Skeletal muscle satellite cell (primary cell): ENCODE data around the gene ANKRD13D.
"Not testable (repeated sequence)": the region's sequence is repeated elsewhere in the genome, so short reads cannot be mapped to it uniquely, and the experiment has no call there.

Source experiments
- H3K27me3 ChIP-seq: 2 replicates; pipeline ENCODE4 v1.7.0; 2013; ENCODE audit warnings: low read length; ENCODE audit not compliant: control insufficient read depth, insufficient read depth
- H3K36me3 ChIP-seq: 2 replicates; pipeline ENCODE4 v1.7.0; 2013; ENCODE audit warnings: mild to moderate bottlenecking, control low read depth, low read length; ENCODE audit not compliant: insufficient read depth
- H3K4me1 ChIP-seq: 2 replicates; pipeline ENCODE4 v1.7.0; 2013; ENCODE audit warnings: low read length; ENCODE audit not compliant: control insufficient read depth, insufficient read depth
- H3K4me2 ChIP-seq: 2 replicates; pipeline ENCODE4 v1.7.0; 2013; ENCODE audit warnings: mild to moderate bottlenecking, low read length
- H3K4me3 ChIP-seq: 2 replicates; pipeline ENCODE4 v1.7.0; 2013; ENCODE audit warnings: low read length
- H3K9ac ChIP-seq: 2 replicates; pipeline ENCODE4 v1.7.0; 2013; ENCODE audit warnings: mild to moderate bottlenecking, low read depth, low read length, moderate library complexity
- H3K9me3 ChIP-seq: replicated peaks from 2 replicates; pipeline ENCODE4 v1.7.0; 2013; ENCODE audit warnings: mild to moderate bottlenecking, control low read depth, low read length

ANKRD13D gene

DNA sequence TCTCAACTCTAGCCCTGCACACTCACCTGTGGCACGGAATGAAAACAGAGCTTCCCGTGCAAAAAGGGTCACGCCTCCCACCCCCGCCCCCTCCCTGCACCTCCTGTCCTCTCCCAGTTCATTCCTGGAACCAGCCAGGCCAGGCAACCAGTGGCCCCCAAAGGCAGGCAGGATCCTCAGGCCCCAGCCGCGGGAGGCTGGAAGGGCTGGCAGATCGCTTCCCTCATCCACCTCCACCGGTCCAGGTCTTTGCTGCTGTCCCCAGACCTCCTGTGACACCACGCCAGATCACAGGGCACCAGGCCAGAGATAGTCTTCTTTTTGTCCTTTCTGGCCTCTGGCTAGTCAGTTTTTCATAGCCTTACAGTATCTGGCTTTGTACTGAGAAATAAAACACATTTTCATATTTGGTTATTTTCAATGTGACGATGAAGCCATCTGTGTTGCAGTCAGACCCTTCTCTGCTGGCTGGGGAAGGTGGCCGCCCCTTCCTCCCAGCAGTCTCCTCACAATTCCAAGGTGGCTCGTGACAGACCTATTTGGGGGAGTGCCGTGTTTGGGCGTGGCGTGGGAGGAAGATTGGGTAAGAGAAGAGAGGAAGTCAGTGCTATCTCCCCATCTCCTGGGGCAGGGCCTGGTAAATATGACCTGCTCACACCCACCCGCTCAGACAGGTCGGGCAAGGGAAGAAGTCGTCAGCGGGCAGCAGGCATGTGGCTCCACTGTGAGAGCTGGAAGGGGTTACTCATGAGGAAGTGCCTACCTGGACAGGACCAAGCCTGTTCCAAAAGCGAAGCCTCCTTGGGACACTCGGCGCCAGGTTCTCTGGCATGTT, 23.3 kb downstream of the ANKRD13D start:
- Histone ChIP-seq H3K36me3 (peaks cover 19% of the 10 kb centered on the region), H3K9me3 (no peaks in the 10 kb centered on the region), H3K9ac (no peak overlapping the region)

DNA sequence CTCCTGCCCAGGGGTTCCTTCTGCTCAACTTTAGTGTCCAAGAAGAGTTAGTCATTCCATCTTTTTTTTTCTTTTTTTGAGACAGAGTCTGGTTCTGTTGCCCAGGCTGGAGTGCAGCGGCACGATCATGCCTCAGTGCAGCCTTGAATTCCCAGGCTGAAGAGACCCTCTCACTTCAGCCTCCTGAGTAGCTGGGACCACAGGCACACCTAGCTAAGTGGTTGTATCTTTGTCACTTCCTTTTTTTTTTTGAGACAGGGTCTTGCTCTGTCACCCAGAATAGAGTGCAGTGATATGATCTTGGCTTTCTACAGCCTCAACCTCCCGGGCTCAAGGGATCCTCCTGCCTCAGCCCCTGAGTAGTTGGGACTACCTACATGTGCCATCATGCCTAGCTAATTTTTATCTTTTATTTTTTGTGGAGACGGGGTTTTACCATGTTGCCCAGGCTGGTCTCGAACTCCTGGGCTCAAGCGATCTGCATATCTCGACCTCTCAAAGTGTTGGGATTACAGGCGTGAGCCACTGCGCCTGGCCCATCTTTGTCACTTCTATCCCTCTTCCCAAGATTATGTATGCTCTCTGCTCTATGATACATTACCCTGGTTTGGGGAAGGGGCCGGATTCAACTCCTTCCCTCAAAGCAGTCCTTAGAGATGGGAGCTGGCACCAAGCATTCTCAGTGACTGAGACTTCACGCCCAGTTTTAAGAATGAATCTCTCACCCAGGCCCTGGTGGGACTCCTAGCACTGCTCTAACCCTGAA, 24.2 kb downstream of the ANKRD13D start:
- Histone ChIP-seq H3K9me3 (no peaks in the 10 kb centered on the region), H3K36me3 (peaks cover 19% of the 10 kb centered on the region), H3K4me3 (no peak overlapping the region), H3K27me3 (no peaks in the 10 kb centered on the region), H3K9ac (no peak overlapping the region), H3K4me2 (no peak overlapping the region), H3K4me1 (peaks cover 3% of the 10 kb centered on the region)

More for the DNA sequence above, 23.3 kb downstream of the ANKRD13D start:
- Histone ChIP-seq H3K4me1 (no peaks in the 10 kb centered on the region), H3K27me3 (no peaks in the 10 kb centered on the region), H3K4me3 (no peak overlapping the region), H3K4me2 (no peak overlapping the region)

DNA sequence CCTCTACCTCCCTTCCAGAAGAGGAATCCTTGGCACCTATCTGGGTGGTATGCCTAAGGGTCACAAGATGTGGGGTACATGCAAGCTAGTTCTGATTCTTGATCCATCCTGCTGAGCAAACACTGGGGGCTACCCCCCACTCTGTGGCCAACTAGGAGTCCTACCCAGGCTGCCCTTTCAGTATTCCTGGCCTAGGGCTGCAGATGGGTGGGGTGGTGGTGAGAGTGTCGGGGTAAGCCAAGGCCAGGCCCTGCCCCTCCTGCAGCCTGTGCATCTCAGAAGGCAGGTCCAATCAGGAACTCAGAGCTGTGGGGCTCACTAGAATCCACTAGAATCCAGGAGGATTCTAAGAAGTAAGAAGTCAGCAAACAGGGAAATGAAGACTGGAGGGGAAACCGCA, 25.1 kb downstream of the ANKRD13D start:
- Histone ChIP-seq H3K4me1 (peaks cover 5% of the 10 kb centered on the region), H3K9ac (no peak overlapping the region), H3K27me3 (no peaks in the 10 kb centered on the region), H3K36me3 (peaks cover 14% of the 10 kb centered on the region), H3K4me3 (no peak overlapping the region), H3K4me2 (no peak overlapping the region), H3K9me3 (no peaks in the 10 kb centered on the region)

DNA sequence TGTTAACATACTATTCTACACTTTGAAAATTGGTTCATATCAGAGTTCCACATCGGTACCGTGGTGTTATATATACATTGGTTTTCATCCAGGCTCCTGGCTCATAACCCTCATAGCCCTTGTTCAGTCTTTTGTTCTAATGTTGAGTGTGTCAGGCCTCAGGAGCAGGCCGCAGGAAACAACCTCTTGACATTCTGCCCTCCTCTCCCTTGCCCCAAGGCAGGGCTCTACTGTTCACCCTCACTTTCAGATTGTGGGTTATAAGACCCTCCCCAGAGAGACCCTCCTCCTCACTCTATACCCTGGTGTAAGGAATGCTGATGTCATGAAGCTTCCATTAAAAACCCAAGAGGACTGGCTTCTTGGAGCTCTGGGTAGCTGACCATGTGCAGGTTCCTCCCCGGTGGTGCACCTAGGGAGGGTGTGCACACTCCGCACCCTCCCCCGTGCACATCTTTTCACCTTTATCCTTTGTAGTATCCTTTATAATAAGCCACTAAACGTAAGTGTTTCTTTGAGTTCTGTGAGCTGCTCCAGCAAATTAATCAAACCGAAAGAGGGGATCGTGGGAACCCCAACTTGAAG, 26.3 kb downstream of the ANKRD13D start:
- peaks cover 5% of the 10 kb centered on the region for H3K36me3 ChIP-seq
- no peak overlapping the region for H3K9ac ChIP-seq
- no peaks in the 10 kb centered on the region for H3K27me3 ChIP-seq
- no peak overlapping the region for H3K4me2 ChIP-seq
- no peak overlapping the region for H3K4me3 ChIP-seq
- H3K4me1 ChIP-seq, result peaks cover 5% of the 10 kb centered on the region
- no peaks in the 10 kb centered on the region for H3K9me3 ChIP-seq

DNA sequence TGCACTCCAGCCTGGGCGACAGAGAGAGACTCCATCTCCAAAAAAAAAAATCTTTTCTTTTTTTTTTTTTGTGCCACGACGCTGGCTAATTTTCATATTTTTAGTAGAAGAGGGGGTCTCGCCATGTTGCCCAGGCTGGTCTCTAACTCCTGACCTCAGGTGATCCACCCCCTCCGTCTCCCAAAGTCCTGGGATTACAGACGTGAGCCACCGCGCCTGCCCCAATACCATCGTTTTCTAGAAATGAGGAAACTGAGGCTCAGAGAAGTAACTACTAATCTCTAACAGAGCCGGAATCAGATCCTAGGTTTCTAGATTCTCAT, 27.7 kb downstream of the ANKRD13D start:
- H3K9me3 ChIP-seq, result no peaks in the 10 kb centered on the region
- H3K4me2 ChIP-seq, result peak overlapping the region; percentile 95
- H3K4me3 ChIP-seq, result peak overlapping the region; percentile 78
- no peaks in the 10 kb centered on the region for H3K36me3 ChIP-seq
- H3K9ac ChIP-seq, result peak overlapping the region; percentile 77
- H3K27me3 ChIP-seq, result no peaks in the 10 kb centered on the region
- peaks cover 5% of the 10 kb centered on the region for H3K4me1 ChIP-seq

DNA sequence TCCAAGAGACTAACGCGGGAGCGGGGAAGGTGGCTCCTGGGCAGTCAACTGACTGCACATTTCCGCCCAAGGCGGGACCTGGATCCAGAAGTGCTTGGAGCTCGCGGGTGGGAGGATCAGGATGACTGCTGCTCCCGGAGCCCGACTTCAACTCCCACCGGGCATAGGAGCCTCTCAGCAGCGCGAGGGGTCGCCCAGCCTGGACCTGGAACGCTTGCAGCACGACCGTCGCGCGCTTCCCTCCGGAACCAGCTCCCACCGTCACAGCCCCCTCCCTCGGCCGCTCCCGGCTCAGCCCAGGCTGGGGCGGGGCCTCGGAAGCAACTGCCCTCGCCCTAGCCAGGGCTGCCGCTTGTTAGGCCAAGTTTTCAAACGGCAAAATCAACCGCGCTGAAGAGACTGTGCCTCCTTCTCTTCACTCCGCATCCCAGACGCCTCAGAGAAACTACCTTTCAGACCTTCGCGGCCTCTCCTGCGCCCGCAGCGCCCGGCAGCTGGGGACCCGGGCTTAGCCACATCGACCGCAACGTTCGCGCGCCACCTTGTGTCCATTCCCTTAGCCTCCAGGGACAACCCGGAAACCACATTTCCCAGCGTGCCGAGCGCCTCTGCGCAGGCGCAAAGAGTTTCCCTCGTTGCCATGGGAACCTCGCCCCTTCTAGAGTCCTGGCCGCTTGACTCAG, 28.2 kb downstream of the ANKRD13D start:
- peak overlapping the region; percentile 77 for H3K9ac ChIP-seq
- no peaks in the 10 kb centered on the region for H3K36me3 ChIP-seq
- no peaks in the 10 kb centered on the region for H3K9me3 ChIP-seq
- H3K4me1 ChIP-seq, result peaks cover 5% of the 10 kb centered on the region
- H3K4me3 ChIP-seq, result peak overlapping the region; percentile 78
- H3K27me3 ChIP-seq, result no peaks in the 10 kb centered on the region
- H3K4me2 ChIP-seq, result peak overlapping the region; percentile 95

DNA sequence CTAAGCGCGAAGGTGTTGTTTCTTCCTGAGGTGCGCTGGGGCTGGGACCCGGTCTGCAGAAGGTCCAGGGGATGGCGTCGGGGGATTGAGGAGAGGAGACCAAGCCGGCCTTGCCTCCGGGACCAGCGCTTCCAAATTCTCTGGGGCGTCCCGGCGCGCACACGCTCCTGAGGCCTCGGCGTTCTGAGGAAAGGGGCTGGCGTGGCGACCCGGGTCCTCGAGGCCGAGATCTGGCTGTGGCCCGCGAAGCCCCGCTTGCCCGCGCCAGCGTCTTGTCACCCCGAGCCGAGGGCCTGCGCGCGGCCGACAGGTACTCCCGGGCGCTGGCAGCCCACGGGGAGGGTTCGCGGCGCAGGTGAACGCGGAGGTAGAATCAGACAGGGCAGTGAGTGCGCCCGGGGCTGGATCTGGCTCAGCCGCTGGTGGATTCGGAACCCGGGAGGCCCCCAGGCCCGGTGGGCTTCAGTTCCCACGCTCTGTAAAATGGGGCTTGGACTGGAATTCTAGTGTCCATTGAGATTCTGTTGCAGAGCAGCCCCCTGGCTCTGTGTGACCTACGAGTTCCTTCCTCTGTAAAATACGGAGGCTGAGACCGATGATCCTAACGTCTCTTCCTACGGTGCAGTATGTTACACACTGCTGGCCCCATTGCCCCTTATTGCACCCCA, 28.9 kb downstream of the ANKRD13D start:
- H3K9me3 ChIP-seq, result no peaks in the 10 kb centered on the region
- H3K9ac ChIP-seq, result peak overlapping the region; percentile 77
- no peaks in the 10 kb centered on the region for H3K27me3 ChIP-seq
- peak overlapping the region; percentile 95 for H3K4me2 ChIP-seq
- no peaks in the 10 kb centered on the region for H3K36me3 ChIP-seq
- H3K4me3 ChIP-seq, result peak overlapping the region; percentile 78
- peaks cover 5% of the 10 kb centered on the region for H3K4me1 ChIP-seq

DNA sequence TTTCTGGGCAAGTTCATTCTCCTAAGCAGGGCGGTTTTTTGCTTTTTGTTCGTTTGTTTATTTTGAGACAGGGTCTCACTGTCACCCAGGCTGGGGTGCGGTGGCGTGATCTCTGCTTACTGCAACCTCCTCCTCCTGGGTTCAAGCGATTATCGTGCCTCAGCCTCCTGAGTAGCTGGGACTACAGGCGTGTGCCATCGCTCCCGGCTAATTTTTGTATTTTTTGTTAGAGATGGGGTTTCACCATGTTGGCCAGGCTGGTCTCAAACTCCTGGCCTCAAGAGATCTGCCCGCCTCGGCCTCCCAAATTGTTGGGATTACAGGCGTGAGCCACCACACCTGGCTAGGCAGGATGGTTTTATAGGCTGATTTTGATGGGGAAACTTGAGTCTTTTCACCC, 29.8 kb downstream of the ANKRD13D start:
- H3K27me3 ChIP-seq, H3K9me3 ChIP-seq, H3K36me3 ChIP-seq, H3K9ac ChIP-seq, H3K4me1 ChIP-seq, H3K4me2 ChIP-seq, H3K4me3 ChIP-seq: not testable (repeated sequence)

DNA sequence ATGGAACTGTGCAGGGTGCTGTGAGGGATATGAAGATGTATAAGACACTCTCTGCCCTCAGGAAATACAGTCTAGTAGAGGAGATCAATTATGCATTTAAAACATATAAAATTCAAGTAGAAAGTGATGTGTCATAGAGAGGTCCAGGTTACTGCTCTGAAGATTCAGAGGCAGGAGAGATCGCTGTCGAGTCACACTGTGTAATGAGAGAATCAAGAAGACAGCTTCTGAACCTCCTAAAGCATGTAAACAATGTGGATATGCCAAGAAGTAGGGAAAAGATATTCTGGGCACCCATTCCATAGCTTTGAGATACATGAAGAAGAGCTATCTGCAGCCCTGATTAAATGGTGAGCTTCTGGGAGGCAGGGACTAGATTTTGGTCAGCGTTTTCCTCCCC, 30.9 kb downstream of the ANKRD13D start:
- Histone ChIP-seq H3K4me2 (no peak overlapping the region), H3K27me3 (no peaks in the 10 kb centered on the region), H3K9me3 (no peaks in the 10 kb centered on the region), H3K9ac (no peak overlapping the region), H3K36me3 (no peaks in the 10 kb centered on the region), H3K4me3 (no peak overlapping the region), H3K4me1 (peaks cover 5% of the 10 kb centered on the region)

DNA sequence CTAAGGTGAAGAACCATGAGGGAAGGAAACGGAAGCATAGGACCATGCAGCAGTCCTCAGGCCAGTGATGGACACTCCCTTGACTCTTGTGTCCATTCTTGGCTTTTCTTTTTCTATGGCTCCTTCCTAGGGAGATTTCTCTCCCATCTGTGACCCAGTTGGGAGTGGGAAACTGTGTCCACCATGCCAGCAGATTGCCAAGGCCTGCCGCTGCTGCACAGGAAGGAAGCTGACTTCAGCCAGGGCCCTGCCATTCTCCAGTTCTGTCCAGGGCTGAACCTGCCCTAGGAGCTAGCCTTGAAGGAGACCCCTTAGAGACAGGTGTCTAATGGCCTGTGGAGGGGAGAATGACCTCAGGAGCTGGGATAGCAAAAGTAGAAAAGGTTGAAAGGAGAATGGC, 31.6 kb downstream of the ANKRD13D start:
- H3K36me3 ChIP-seq, result no peaks in the 10 kb centered on the region
- H3K27me3 ChIP-seq, result no peaks in the 10 kb centered on the region
- H3K4me3 ChIP-seq, result no peak overlapping the region
- H3K9me3 ChIP-seq, result no peaks in the 10 kb centered on the region
- H3K4me2 ChIP-seq, result no peak overlapping the region
- H3K4me1 ChIP-seq, result peaks cover 5% of the 10 kb centered on the region
- H3K9ac ChIP-seq, result no peak overlapping the region

DNA sequence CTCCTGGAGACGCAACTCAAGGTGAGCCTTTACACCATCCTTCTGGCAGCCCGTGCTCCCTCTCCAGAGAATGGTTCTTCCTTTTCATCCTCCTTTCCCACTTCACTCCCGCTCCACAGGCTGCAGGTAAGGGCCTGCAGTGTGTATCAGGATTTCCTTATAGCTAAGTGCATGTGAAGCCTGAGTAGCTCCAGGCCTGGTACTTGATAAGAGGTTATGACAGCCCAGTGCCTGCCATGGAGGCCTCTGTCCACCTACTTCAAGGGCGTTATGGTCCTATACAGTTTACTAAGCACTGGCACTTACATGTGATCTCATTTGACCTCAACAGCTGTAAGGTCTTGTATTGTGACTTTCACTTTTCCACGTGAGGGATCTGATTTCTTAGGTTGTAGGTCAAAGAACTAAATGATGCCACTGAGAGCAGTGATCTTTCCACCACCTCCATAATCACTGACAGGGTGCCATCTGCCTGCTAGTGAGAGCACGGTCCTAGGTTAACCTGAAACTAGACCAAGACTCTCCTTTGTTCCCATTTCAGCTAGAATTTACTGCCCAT, 32.3 kb downstream of the ANKRD13D start:
- Histone ChIP-seq H3K9me3 (no peaks in the 10 kb centered on the region), H3K4me3 (no peak overlapping the region), H3K4me1 (peaks cover 5% of the 10 kb centered on the region), H3K36me3 (no peaks in the 10 kb centered on the region), H3K27me3 (no peaks in the 10 kb centered on the region), H3K4me2 (no peak overlapping the region), H3K9ac (no peak overlapping the region)
